ENCODE results near the gene LENG9.

The LENG9 gene

DNA sequence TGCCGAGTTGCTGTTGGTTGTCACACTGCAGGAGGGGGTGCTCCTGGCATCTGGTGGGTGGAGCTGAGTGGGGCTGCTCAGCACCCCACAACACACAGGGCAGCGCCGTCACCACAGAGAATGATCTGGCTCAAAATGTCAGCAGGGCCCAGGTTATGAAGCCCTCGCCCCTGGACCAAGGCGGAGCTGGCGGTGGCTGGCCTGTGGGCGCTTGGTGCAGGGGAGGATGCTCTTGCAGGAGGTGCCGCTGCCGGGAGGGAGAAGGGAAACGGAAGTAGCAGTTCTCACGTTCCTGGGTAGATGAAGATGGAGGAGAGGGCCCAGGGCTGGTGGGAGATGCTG is 28.7 kb downstream of the LENG9 start:
- H3K27me3 ChIP-seq = peaks cover 47% of the 10 kb centered on the region
- peaks cover 16% of the 10 kb centered on the region for H3K36me3 ChIP-seq
- peaks cover 4 to 6% of the 10 kb centered on the region in 2 experiments for H3K4me1 ChIP-seq (ENCODE audit: control insufficient read depth in 1 of 2, insufficient read depth in 1 of 2, low read depth in 1 of 2, low read length in 1 of 2)
- no peaks in the 10 kb centered on the region for H3K9me3 ChIP-seq
- no peak overlapping the region for H3K4me3 ChIP-seq (ENCODE audit: low read depth in 1 of 2, low read length in 1 of 2)
- TF ChIP-seq, protein P1, sequence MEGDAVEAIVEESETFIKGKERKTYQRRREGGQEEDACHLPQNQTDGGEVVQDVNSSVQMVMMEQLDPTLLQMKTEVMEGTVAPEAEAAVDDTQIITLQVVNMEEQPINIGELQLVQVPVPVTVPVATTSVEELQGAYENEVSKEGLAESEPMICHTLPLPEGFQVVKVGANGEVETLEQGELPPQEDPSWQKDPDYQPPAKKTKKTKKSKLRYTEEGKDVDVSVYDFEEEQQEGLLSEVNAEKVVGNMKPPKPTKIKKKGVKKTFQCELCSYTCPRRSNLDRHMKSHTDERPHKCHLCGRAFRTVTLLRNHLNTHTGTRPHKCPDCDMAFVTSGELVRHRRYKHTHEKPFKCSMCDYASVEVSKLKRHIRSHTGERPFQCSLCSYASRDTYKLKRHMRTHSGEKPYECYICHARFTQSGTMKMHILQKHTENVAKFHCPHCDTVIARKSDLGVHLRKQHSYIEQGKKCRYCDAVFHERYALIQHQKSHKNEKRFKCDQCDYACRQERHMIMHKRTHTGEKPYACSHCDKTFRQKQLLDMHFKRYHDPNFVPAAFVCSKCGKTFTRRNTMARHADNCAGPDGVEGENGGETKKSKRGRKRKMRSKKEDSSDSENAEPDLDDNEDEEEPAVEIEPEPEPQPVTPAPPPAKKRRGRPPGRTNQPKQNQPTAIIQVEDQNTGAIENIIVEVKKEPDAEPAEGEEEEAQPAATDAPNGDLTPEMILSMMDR (IDR thresholded peaks at IDR 0.05) = no peak
- no peak overlapping the region for H3K27ac ChIP-seq

DNA sequence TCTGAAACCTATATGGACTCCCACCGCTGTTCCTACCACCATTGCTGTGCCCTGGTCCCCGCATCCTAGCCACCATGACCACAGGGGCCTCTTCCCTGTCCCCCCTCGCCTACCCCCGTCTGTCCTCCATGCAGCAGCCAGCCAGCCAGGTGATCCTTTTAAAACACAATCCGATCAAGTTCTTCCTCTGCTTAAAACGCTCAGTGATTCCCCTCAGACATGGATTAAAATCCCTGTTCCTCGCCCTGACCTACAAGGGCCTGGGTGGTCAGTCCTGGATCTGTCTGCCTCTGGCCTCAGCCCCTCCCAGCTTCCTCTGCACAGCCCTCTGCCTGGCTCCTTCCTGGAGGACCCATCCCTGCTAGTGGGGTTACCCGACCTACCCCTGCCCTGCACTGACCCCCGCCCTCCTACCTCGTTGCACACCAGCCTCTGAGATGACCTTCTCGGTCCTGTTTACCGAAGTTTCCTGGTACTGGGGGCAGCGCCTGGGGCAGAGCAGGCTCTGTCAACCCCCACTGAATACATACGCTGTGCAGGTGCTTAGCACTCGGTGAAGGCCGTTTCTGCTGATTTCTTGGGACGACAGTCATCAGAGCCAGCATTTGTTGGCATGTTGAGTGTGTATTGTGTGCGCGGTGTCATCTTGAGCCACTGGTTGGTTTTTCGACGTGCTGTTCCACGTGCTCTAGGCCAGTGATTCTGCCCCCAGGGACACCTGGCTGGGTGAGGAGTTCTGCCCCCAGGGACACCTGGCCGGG is 29.3 kb downstream of the LENG9 start:
- no peaks in the 10 kb centered on the region for H3K9me3 ChIP-seq
- TF ChIP-seq, protein P1 (IDR thresholded peaks at IDR 0.05) = no peak
- no peak overlapping the region for H3K4me3 ChIP-seq (ENCODE audit: low read depth in 1 of 2, low read length in 1 of 2)
- peaks cover 4 to 6% of the 10 kb centered on the region in 2 experiments for H3K4me1 ChIP-seq (ENCODE audit: control insufficient read depth in 1 of 2, insufficient read depth in 1 of 2, low read depth in 1 of 2, low read length in 1 of 2)
- peaks cover 52% of the 10 kb centered on the region for H3K27me3 ChIP-seq
- H3K36me3 ChIP-seq = peaks cover 16% of the 10 kb centered on the region
- no peak overlapping the region for H3K27ac ChIP-seq

DNA sequence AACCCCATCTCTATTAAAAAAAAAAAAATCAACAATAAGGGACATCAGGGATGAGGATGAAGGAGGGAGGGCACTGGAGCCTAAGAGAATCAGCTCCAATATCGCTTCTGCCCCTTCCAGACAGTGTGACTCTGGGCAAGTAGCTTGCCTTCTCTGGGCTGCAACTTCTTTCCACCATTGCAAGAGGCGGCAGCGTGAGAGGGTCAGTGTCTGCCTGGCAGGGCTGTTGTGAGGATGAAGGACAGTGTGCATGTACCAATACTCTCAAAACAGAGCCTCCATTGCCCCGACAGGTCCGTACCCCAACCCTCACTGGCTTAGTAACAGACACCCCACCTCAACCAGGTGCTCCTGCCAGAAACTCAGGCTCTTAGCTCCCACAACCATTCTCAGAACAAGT is 29.9 kb downstream of the LENG9 start:
- no peaks in the 10 kb centered on the region for H3K9me3 ChIP-seq
- peaks cover 10% of the 10 kb centered on the region for H3K36me3 ChIP-seq
- TF ChIP-seq, protein P1 (IDR thresholded peaks at IDR 0.05) = no peak
- no peak overlapping the region for H3K4me3 ChIP-seq (ENCODE audit: low read depth in 1 of 2, low read length in 1 of 2)
- H3K27ac ChIP-seq = no peak overlapping the region
- peaks cover 58% of the 10 kb centered on the region for H3K27me3 ChIP-seq
- H3K4me1 ChIP-seq (ENCODE audit: control insufficient read depth in 1 of 2, insufficient read depth in 1 of 2, low read depth in 1 of 2, low read length in 1 of 2) = peaks cover 4 to 6% of the 10 kb centered on the region in 2 experiments

DNA sequence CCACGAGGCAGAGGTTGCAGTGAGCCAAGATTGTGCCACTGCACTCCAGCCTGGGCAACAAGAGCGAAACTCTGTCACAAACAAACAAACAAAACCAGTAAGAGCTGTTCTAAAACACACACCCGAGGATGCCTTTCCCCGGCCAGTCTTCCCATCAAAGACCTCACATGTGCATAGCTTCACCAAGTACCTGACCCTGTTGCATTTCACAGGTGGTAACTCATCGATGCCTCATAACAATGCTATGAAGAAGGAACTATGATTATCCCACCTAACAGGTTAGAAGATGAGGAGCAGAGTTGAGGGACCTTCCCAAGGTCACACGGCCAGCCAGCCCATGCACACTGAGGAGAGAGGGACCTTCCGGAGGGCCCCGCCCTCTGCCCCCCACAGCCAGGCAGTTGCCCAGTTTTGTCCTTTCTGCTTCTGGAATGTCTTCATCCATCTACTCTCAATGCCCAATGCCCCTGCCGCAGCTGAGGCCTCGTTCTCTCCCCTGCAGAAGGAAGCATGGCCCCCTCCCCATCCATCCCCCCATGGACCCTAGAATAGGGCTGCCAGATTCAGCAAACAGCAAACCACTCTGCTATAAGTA is 31.3 kb downstream of the LENG9 start:
- no peaks in the 10 kb centered on the region for H3K9me3 ChIP-seq
- TF ChIP-seq, protein P1 (IDR thresholded peaks at IDR 0.05) = no peak
- no peak overlapping the region for H3K4me3 ChIP-seq (ENCODE audit: low read depth in 1 of 2, low read length in 1 of 2)
- peaks cover 4 to 6% of the 10 kb centered on the region in 2 experiments for H3K4me1 ChIP-seq (ENCODE audit: control insufficient read depth in 1 of 2, insufficient read depth in 1 of 2, low read depth in 1 of 2, low read length in 1 of 2)
- H3K36me3 ChIP-seq = peaks cover 8% of the 10 kb centered on the region
- peaks cover 66% of the 10 kb centered on the region for H3K27me3 ChIP-seq
- no peak overlapping the region for H3K27ac ChIP-seq

DNA sequence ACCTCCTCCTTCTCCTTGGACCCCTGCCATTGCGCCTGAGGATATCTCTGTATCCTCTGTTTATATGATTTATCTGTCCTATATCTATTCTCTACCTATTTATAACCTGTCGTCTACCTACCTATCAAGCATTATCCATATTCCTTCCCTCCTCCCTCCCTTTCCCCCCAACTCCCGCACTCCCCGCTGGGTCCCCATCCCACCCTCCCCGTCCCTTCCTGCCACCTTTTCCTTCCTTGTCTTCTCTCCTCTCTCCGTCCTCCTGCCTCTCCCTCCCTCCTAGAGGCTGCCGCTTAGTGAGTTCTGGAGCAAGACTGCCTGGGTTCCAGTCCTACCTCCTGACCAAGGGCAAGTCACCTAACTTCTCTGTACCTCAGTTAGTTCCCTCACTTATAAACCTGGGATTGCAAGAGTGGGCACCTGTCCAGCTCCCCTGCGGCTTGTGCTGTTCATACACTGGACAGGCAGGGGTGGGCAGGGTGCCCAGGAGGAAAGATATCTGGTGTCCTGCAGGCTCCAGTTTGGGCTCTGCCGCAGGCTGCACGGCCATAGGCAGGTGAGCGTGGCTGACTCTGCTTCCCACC is 32.2 kb downstream of the LENG9 start:
- Histone ChIP-seq H3K4me1 (ENCODE audit: control insufficient read depth in 1 of 2, insufficient read depth in 1 of 2, low read depth in 1 of 2, low read length in 1 of 2) (peaks cover 4 to 6% of the 10 kb centered on the region in 2 experiments), H3K36me3 (peaks cover 5% of the 10 kb centered on the region), H3K27me3 (peaks cover 71% of the 10 kb centered on the region), H3K9me3 (no peaks in the 10 kb centered on the region), H3K4me3 (ENCODE audit: low read depth in 1 of 2, low read length in 1 of 2) (peak overlapping the region in 1 of 2 experiments; percentile 24), H3K27ac (no peak overlapping the region)
- TF ChIP-seq, protein P1 (IDR thresholded peaks at IDR 0.05) = no peak

Measured in neutrophil (primary cell).